Hematopoietic multipotent progenitor cell (in vitro differentiated cells): ENCODE measurements around the gene MPZ. TPM values are rescaled to one million over a fixed set of nuclear protein-coding genes. Genes with fewer than 3 reads are reported as not detected.

ENCODE experiments used
- DNase-seq, 3 donors: peaks; one replicate each; pipeline ENCODE4 v3.0.0-alpha.2; 2011 to 2015; ENCODE audit warnings: low read depth in 2 of 3, low spot score in 2 of 3
- total RNA-seq: library from RNA; depleted of rRNA; stranded (reverse); fragments of >200 nt; gene quantifications from one replicate; pipeline ENCODE4 v1.2.3, GENCODE V29; 2012

Gene MPZ
- total RNA-seq, 1 donor, result 3.5 TPM

GRCh38 chr1:161304927-161305866 is 4.6 kb downstream of the MPZ start:
- no peak for DNase-seq

DNA sequence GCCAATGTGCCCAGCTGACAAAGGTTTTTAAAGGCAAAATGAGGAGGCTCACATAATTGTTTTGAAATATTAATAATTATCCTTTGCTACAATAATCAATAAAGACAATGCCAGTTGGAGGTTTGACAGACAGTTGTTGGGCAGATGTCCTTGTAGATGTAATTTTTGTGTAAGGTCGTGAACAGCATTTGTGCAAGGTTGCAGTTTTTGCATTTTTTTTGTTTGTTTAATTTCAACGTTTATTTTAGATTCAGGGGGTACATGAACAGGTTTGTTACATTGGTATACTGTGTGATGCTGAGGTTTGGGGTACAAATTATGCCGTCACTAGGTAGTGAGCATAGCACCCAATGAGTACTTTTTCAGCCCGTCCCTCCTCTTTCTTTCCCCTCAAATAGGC is 9.3 kb downstream of the MPZ start:
- no peak for DNase-seq

GRCh38 chr1:161299347-161299746 is 10.4 kb downstream of the MPZ start:
- DNase-seq, result no peak

DNA sequence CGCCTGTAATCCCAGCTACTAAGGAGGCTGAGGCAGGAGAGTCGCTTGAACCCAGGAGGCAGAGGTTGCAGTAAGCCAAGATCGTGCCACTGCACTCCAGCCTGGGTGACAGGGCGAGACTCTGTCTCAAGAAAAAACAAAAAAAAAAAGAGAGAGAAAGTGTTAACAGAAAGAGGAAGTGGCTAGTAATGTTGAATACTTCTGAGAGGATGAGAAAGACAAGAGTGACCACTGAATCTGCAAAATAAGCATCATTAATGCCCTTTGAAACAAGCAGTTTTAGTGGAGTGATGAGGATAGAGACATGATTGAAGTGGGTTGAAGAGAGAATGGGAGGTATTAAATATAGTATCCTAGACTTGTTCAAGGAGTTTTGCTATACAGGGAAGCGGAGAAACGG is 11.7 kb downstream of the MPZ start:
- no peak for DNase-seq

DNA sequence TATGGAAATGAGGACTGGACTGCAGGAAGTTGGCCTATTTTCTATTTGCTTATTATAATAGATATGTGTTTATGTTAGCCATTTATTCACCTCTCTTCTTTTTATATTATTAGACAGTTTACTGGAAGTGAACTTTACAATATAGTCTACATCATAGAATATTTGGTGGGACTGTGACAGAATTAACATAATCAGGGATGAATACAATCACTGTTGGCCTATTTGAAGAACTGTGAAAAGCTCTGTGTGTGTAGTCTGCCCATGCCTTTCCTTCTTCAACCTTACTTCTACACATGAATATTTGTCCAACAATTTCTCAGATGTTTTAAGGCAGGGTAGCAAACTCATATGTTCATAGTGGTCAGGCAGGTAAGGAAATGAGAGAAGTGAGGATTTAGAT is 12.4 kb downstream of the MPZ start:
- no peak for DNase-seq

- no peak for DNase-seq
These were observed 19.0 kb downstream of the MPZ start for GRCh38 chr1:161290779-161291178.

- peak in 1 of 3 donors; percentile 25 for DNase-seq
These were observed 22.2 kb downstream of the MPZ start for GRCh38 chr1:161287482-161288054.

GRCh38 chr1:161285521-161285920 is 24.2 kb downstream of the MPZ start:
- no peak for DNase-seq

GRCh38 chr1:161285113-161285512 is 24.7 kb downstream of the MPZ start:
- no peak for DNase-seq

DNA sequence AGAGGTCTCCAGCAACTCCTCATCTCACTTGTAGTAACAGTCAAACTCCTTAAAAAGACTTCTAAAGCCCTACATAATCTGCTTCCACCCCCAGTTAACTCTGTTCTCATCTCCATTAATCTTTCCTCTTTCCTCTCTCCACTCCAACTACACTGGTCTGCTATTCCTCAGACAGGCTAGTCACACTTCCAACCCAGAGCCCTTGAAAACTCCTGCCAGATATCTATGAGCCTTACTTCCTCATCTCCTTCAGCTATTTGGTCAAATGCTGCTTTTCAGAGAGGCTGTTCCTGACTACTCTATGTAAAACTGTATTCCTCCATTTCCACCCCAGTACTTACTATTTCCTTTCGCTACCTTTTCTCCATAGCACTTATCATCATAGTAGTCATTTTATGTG is 26.8 kb downstream of the MPZ start:
- DNase-seq, result no peak

DNA sequence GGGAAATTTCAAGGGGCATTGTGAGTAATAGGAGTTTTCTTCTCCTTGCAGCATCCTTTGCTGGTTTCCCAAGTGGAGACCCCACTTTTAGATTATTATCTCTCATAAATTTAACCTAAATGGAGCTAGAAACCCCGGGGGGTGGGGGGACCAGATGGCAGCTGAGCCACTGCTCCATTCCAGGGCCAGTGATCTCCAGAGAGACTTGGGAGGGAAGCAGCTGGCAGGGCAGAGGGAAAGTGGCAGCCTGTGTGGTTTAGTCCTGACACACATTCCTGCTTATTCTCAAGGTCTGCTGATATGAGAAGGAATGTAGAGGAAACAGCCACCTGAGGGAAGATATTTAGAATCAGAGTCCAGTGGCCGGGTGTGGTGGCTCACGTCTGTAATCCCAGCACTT is 34.9 kb downstream of the MPZ start:
- no peak for DNase-seq

- DNase-seq, result no peak
These were observed 36.4 kb downstream of the MPZ start for GRCh38 chr1:161273402-161273801.

GRCh38 chr1:161267321-161267720 is 42.4 kb downstream of the MPZ start:
- DNase-seq, result peak in 2 of 3 donors; percentile 38 to 63

GRCh38 chr1:161266836-161267235 is 42.9 kb downstream of the MPZ start:
- no peak for DNase-seq

- DNase-seq, result no peak
These were observed 43.6 kb downstream of the MPZ start for GRCh38 chr1:161266202-161266601.

- no peak for DNase-seq
These were observed 44.5 kb downstream of the MPZ start for GRCh38 chr1:161265305-161265704.

- DNase-seq, result peak in 2 of 3 donors; percentile 9 to 56
These were observed 48.2 kb downstream of the MPZ start for GRCh38 chr1:161261261-161262235.

DNA sequence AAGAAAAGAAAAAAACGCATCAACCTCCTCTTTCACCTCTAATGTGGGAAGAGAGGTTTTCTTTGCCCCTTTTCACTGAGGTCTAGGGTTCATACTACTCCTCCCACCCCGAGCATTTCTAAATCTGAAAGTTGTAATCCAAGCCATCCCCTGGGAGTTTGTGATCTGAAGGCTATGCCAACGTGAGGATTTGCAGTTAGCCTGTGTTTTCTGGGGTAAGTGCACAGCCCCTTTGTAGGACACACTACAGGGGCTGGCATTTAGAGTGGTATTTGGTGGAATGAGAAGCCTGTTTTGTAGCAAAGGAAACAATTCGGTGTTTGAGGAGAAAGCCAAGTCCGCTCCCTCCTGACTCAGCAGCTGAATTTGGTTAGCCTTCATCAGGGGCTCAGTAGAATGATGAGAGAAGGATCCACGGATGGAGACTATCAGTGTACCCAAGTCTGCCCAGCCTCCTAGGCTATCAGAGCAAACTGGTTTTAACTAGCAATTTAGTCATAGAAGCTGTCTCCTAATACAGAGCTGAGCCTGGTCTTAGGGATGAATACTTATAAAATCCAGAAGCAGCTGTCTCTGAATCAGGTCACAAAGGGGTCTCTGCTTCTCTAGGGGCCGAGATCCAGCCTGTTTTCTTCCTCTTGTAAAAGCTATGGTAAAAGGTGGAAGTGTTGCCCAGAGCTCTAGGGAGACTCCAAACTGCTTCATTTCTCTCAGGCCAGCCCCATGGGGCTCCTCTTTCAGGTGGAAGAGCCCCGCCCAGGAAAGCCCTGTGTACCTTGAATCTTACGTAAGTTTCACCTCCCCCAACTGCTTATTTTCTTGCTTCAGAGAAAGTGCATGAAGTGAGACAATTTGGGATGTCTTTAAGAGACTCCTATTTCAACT is 49.1 kb downstream of the MPZ start:
- no peak for DNase-seq

DNA sequence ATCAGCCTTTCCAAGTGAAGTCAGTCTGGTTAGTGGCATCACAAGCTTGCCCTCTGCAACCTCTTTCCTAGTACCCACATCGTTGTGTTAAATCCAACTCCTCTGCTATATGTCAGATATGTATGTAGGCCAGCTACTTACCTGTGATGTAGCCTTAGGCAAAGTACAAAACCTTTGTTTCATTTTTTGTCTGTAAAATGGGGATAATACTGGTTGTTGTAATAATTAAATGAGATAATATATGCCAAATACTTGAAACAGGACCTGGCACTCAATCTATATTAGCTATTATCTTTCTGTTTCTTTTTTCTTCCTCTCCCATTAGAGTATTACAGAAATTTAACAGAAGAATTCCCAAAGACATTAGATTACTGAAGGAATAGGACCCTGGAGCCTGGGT is 50.0 kb downstream of the MPZ start:
- no peak for DNase-seq

GRCh38 chr1:161259345-161259702 is 50.4 kb downstream of the MPZ start:
- DNase-seq, result no peak
